GM19043 (cell line): Measurements from ENCODE around the gene RTKN2.

Source experiments
- ATAC-seq: cut with Tn5 transposase; IDR thresholded peaks from one replicate; pipeline ENCODE4 v1.9.1; 2021; ENCODE audit warnings: low read depth; ENCODE audit not compliant: unreplicated experiment

RTKN2 gene

DNA sequence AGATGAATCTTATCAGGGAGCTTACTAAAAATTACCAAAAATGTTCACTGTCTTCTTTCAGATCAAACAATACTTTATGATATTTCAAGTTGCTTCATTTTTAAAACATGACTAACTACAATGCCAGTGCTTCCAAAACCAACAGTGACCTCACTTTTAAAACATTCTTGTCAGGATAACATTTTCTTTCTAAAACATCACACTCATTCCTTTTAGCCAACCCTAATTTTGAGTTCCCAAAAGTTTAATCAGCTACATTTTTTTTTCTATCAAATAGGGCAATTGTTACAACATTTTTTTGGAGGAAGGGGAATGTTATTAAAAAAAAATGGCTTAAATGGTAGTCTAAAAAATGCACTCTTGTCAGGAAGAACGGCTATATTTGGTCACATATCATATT, 37.3 kb downstream of the RTKN2 start:
- no peak for ATAC-seq

DNA sequence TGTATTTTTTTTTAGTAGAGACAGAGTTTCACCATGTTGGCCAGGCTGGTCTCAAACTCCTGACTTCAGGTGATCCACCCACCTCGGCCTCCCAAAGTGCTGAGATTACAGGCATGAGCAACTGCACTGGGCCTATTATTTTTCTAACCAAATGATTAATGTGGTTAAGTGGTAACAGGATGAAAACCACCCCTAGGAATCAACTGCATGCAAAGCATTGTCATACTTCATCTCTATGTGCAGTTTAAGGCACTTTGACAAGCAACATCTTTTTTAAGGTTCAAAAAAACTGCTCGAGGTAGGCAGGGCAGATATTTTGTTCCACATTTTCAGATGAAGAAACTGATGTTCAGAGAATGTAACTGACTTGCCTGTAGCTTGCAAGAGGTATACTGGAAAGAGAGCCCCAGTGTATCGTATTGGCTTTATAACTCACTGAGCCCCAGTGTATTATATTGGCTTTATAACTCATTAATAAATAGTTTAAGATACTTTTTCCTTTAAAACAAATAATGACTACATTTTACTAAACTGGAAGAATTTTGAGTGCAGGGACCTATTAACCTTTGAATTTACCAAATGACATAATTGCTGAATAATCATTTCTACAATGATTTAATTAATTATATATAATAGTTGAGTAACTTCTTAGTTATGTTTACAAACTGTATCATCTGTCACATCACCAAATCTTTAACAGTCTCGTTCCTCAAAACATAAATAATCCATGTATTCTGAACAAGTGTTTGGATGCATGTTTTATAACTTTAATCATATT, 38.1 kb downstream of the RTKN2 start:
- no peak for ATAC-seq

DNA sequence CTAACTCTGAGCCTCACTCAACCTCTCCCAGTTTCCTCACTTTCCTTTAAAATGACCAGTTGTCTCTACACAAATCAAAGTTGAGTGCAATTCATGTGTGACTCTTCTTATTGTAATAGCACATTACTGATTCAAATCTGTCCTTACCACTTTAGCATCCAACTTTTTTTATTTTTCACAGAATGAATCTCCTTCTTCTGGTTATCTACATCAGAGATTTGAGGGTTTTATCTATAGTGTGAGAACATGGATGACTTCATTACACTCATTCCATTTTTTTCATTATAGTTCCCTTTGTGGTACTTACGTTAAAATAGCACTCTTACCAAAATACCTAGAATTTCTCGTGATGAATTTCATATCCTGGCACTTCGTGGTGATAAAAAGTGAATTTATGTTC, 43.3 kb downstream of the RTKN2 start:
- ATAC-seq: no peak

DNA sequence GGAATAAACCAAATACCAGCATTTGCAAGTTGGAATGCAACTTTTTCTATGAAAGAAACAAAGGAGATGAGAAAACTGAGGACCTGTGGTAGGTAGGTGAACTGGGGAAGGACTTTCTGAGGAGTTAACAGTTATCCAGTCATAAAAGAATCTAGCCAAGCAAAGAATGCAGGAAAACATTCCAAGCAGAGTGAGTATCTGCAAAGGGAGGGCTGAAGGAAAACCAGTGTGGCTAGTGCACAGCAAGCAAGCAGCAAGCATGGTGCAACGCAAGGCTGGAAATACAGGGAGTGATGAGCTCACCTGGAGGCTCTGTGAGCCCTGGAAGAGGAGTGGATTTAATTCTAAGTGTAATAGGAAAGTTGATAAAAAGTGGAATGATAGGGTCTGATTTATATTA, 44.0 kb downstream of the RTKN2 start:
- ATAC-seq: no peak

DNA sequence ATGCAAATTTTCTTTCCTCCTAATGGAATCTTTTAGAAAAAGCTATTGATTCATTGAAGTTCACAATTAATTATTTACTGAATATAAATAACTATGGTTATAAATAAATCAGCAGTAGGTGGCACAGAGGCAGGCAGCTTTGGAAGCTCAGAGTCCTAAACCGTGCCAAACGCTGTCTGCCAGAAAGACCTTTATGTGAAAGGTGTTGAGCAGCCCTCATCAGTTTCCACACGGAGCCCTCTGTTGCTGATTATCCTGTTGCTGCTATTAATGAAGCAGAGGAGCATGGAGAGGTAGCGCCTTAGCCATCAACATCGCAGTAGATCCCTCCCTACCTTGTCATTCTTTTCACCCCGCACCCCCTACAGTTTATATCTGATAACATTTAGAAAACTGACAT, 51.0 kb downstream of the RTKN2 start:
- ATAC-seq: no peak

DNA sequence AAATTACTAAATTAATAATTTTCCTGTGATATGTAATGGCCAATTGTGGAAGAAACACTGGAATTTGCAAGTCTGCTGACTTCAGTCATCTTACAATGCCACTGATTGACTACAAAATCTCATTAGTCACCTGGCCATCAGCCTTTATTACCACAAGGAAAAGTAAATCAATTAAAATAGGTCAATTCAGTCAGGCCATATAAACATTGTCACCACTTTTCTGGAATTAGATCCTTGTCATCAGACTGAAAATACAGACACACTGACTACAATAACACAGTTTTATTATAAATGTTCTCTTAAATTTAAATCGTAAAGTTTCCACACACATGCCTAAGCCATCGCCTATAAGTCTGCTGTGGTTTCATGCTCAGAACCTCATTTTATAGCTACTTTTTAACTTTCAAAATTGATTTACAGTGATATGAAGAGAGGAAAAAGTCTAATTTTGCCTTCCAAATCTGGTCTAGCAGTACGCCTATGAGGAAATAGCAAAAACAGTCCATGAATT, 54.2 kb downstream of the RTKN2 start:
- ATAC-seq: no peak

DNA sequence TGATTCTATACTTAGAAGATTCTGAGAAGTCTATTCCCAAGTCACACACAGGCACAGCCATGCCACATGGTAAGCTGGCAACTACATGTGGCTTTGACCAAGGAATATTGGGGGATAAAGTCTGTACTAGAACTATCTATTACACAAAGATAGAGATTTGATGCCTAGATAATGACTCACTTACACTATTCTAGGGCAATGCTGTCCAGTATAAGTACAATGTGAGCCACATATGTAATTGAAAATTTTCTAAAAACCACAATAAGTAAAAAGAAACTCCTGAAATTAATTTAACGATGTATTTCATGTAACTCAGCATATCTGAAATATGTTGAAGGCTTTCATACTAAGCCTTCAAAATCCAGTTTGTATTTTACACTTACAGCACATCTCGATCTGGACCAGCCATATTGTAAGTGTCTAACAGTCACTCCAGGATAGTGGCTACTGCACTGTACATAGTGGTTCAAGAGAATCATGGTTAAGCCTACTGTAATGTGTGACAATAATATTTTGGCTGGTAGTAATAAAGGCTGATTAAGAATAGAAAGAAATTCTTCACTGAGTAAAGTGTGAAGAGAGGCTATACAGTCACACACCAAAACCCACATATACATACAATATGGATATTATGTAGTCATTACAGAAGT, 62.8 kb downstream of the RTKN2 start:
- ATAC-seq: no peak

DNA sequence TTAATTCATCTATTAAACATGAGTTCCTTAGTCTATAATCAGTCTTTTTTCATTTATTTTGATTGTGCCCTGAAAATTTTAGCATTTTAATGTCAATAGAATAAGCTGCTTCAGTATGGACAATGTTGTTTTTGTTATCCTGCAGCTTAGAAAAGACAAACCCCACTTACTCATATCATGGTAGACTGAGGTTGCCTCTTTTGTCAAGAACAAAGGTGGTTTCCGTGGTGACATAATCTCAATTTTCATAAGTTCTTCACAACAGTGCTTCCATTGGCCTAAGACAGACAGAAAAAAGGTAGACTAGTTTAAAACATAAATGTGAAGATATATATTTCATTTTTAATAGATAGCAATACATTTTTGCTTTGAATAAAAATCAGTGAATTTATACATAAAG, 69.1 kb downstream of the RTKN2 start:
- ATAC-seq: no peak

DNA sequence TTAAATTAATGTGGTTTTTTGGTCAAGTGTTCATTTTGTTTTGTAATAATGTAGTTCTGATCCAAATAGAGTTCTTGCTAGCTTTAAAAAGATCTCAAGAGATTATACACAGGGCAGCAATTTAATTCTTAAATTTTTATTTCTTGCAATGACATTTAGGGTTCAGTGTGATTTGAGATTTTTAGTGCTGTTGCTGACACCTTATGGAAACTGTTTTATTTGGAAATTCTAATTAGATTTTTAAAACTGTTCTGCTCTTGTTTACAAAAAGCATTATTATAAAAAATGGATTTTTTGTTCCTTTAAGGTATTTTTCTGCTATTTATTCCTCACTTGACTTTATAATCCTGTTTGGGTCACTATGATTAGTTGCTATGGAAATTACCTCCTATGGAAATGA, 72.1 kb downstream of the RTKN2 start:
- ATAC-seq: no peak

DNA sequence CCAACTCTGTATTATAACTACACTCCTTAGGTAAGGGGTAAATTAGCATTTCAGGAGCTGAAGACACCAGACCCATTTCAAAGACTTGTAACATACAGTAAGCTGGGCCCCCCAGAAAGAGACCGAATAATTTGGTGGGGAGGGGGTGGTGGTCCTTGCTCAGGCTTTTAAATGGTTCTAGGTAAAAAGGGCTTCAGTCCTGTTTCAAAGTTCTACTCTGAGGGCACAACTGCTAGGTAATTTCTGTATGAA, 73.0 kb downstream of the RTKN2 start:
- ATAC-seq: no peak

DNA sequence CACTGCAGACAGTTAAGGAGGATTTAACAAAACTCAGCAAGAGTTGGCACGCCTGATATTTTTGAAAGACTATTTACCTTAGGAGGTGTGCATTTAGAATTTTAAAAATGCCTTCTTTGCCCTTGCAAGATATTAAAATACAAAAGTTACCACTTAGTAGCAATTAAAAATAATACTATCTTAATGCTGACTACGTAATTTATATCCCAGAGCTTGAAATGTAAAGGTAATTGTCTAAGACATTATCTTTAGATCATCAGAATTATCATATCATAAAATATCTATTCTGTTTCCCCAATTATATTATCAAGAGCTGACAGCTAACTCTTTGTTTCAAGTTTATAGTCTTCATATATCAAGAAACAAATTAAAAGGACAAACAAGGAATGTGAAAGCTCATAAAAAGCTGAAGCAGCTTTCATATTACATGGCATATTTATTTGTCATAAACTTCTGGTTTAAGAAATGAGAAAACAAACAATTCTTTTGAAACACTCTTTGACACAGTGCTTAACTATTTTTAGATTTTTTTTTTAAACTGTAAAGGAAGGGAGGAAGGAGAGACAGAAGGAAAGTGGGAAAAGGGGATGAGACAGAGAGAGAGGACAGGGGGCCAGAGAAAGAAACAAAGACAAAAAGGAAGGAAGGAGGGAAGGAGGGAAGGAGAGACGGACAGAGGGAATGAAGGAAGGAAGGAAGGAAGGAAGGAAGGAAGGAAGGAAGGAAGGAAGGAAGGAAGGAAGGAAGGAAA, 73.5 kb downstream of the RTKN2 start:
- no peak for ATAC-seq

DNA sequence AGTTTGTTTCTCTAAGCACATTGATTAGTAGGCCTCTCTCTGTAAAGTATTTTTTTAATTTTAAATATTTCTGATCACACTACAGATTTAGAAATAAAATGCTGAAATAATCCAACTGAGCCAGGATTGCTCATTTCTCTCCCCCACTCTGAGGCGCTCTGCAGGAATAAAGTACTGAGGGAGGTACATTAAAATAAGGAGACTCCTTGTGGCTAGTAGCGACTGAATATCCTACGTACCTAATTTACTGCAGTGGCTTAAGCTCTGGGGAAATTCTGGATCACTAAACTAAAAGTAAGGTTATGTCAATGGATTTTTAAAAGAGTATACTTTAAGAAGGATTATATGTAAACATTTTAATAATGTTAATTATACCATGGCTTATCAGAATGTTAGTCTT, 75.2 kb downstream of the RTKN2 start:
- no peak for ATAC-seq

DNA sequence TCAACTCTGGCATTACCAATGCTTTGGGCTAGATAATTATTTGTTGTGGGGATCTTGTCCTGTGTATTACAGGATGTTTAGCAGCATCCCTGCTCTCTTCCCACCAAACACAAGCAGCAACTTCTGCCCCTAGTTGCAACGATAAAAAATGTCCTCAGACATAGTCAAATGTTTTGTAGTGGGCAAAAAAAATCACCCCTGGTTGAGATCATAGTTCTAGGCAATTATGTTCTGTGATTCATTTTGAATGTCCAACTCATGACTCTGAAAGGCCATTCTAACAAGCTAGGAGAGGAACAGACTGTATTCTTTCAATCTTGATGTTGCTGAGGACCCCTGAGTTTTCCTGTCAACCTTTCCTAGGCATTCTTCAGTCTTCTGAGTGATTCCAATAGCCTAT, 79.5 kb downstream of the RTKN2 start:
- ATAC-seq: no peak

DNA sequence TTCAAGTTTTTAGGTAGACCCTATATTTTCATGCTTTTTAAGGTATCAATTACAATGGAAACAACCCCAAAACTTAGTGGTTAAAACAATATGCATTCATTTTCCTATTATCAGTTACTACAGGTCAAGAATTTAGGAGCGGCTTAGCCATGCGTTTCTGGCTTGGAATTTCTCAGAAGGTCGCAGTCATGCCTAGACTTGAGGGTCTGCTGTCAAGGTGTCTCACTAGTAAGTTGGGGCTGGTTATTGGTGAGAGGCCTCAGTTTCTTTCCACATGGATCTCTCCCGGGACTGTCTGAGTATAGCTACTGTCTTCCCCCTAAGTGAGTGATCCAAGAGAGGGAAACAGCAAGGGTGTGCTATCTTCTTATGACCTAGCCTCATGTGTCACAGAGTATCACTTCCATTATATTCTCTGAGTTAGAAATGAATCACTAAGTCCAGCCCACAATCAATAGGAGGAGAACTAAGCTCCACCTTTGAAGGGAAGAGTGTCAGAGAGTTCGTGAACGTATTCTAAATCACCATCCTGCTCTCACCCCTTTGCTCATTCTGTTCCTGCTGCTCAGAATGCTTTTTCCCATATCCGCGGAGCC, 80.5 kb downstream of the RTKN2 start:
- no peak for ATAC-seq

DNA sequence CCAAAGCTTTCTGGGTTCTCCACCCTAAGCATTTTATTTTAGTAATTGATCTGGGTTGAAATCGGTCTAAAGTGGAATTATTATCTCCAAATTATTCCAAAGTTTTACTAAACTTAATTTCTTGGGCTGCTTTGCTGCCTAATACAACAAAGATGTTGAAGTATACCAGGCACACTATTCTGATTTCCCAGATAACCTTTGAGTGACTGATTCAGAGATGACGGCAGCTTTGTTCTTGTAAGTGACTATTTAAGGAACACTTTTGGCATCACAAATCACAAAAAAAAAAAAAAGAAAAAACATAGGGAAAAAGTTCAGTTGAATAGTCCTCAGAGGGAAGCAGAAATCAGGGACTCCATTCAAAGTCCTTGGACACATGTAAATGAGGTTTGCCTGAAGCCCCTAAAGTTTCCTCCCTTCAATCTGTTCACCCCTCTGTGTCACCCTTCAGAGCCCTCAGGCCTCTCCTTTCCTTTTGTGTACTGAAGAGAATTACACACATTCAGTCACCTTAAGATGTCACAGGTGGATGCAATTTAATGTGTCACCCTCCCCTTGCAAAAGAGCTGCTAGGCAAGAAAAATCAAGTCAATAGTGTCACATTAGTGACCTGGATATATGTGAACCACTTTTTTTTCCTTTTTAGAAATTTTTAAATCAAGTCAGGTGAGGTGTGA, 81.5 kb downstream of the RTKN2 start:
- no peak for ATAC-seq

DNA sequence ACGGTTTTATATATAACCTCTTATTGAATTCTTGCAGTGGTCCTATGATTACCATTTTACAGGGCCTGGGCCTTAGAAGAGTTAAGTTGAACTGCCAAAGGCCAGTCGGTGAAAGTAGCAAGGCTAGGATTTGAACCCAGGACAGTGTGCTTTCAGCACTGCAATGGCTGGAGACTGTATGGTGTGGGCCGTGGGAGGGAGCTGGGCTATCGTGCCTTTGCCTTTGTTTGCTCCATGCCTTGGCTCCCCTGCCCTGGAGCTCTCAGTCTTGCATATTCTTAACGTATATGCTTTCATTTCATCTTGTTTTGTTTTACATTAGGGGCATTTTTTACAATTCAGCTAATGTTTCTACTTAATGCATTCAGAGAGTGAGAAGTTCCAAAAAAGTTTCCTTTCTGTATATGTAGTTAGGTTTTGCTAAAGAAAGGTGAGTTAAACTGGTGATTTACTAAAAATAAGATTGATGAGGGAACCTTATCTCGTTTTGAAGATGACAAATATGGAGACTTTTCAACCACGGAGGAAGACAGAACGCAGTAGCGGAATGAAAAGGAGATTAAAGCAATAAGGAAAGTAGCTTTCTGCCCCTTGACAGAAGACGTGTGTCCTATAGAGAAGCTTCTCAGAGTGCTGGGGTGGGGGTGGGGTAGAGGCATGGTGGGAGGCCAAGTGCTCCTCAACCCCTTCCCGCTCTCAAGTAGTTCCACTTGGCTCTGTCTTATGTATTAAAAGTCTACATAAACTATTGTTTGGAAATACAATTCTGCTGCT, 82.5 kb downstream of the RTKN2 start:
- no peak for ATAC-seq

DNA sequence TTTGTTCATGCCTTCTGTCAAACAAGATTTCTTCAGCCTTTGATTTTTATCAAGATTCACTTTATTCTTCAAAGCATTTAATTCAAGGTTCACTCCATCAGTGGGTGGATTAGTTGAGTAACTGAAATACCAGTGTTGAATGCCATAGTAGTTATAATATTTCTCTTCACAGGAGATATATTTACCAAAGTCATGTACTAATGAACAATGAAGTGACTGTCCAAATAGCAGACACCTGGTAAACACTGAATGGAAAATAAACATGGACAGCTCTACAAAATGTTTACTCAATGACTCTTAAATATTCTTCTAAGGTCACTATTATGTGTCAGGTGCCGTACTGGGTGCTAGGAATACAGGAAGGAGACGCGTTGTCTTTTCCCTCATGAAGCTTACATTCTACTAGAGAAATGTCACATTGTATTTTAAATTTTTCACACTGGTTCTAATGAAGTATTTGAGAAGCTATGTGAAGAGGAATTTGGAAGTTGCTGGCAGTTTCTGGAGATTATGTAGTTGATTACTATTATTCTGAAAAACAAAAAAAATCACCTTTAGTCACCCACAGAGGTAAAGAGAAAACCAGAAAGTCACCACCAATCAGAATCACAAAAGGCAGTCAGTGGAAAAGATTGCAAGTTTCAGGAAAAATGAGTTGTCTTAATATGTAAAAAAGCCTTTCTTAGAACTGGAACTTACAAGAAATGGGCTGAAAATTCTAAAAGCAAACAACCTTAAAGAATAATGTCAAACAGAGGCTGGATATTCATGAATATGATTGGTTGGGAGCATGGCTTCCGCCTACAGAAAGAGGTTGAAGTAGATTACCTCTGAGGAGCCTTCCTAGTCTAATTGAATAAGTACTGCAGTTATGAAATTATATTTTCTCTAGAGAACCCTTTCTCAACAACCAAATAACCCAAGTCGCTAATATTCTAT, 84.5 kb downstream of the RTKN2 start:
- ATAC-seq: no peak

DNA sequence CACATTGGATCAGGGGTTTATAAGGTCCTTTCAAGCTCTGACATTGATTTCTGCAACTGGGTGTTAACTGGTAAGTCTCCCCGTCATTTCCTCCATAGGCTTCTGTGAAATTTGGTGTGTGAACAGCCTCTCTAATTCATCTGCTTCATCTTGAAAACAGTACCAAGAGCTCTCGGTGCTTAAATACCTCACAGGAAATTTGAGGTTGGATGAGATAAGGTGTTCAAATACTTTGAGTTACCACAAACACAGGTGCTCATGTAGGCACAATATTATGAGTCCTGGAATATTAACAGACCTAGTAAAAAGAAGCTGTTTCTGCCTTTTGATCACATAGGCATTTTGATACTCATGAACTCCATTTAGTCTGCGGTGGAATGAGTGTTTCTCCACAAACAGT, 85.2 kb downstream of the RTKN2 start:
- ATAC-seq: peak; percentile 79

DNA sequence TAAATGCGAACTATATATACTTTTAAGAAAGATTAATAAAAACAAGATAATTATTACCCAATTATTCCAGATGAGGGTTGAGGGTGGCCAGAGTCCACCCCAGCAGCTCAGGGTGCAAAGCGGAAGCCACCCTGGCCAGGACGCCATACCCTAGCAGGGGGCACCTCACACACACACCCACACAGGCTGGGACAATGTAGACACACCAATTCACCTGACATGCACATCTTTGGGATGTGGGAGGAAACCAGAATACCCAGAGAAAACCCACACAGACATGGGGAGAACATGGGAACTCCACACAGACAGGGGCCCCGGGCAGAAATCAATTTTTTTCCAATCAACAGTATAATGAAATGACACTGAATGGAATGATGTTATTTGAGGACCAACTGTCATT, 86.0 kb downstream of the RTKN2 start:
- no peak for ATAC-seq
